Measurements from ENCODE around the gene AMY1C.
"Not testable (repeated sequence)": the region's sequence is repeated elsewhere in the genome, so short reads cannot be mapped to it uniquely, and the experiment has no call there.

- TF ChIP-seq CTCF, POLR2A, EP300 (IDR thresholded peaks at IDR 0.05): not testable (repeated sequence)
Measured at GRCh38 chr1:103717404-103717803, 32.3 kb upstream of the AMY1C start.
